Kidney (tissue), 14 donors: ENCODE results near the gene OXLD1. TPM values are rescaled to one million over a fixed set of nuclear protein-coding genes. Genes with fewer than 3 reads are reported as not detected.

Source experiments
- DNase-seq, 5 donors: peaks; one replicate each; pipeline ENCODE4 v3.0.0-alpha.2; 2013 to 2020
- FAIRE-seq: peaks from 2 replicates; lab custom pipeline; 2012; peaks lifted over from hg19 to GRCh38; lab: Jason Lieb, UNC
- H3K27ac ChIP-seq, 2 donors: one replicate each; pipeline ENCODE4 v1.7.0; 2013; ENCODE audit warnings: low read depth in 2 of 2, low read length in 2 of 2, inconsistent platforms in 1 of 2
- H3K27me3 ChIP-seq: one replicate; pipeline ENCODE4 v1.7.1; 2013; ENCODE audit warnings: low read length, inconsistent platforms; ENCODE audit not compliant: control insufficient read depth, insufficient read depth
- H3K36me3 ChIP-seq, 3 donors: one replicate each; pipeline versions ENCODE4 v1.7.0 to v1.7.1; 2013; ENCODE audit warnings: low read length in 3 of 3, control low read depth in 1 of 3, inconsistent platforms in 1 of 3; ENCODE audit not compliant: insufficient read depth in 3 of 3, control insufficient read depth in 2 of 3
- H3K4me1 ChIP-seq, 3 donors: one replicate each; pipeline versions ENCODE4 v1.7.0 to v1.7.1; 2013; ENCODE audit warnings: low read length in 3 of 3, inconsistent platforms in 1 of 3, low read depth in 1 of 3; ENCODE audit not compliant: control insufficient read depth in 2 of 3, insufficient read depth in 2 of 3
- H3K4me3 ChIP-seq, 3 donors: one replicate each; pipeline versions ENCODE4 v1.7.0 to v1.8.1; 2013; ENCODE audit warnings: low read length in 3 of 3, control low read depth in 1 of 3, inconsistent platforms in 1 of 3
- H3K9ac ChIP-seq, 3 donors: one replicate each; pipeline versions ENCODE4 v1.7.0 to v1.7.1; 2013; ENCODE audit warnings: low read length in 3 of 3, control low read depth in 1 of 3, inconsistent platforms in 1 of 3
- H3K9me3 ChIP-seq, 3 donors: one replicate each; pipeline versions ENCODE4 v1.7.0 to v1.7.1; 2013; ENCODE audit warnings: low read length in 3 of 3, control low read depth in 1 of 3, inconsistent platforms in 1 of 3; ENCODE audit not compliant: control insufficient read depth in 2 of 3, insufficient read depth in 1 of 3
- CTCF ChIP-seq: IDR thresholded peaks from 3 replicates; pipeline ENCODE4 v1.5.1; 2012; ENCODE audit warnings: mild to moderate bottlenecking, moderate library complexity, borderline replicate concordance; ENCODE audit not compliant: insufficient read depth; ENCODE audit errors: extremely low read depth
- intact Hi-C: fragments of 100-400 bp; cut with DNase I; formaldehyde crosslinking; loops from one replicate; pipeline ENCODE4 v1.11.1; 2022
- polyA plus RNA-seq: library from polyadenylated mRNA; stranded (reverse); fragments of 350-450 nt; fragmentation: Illumina TruSeq; extraction: RNeasy Lipid Tissue Mini Kit (QIAGEN cat#74804); gene quantifications from one replicate; pipeline ENCODE4 v1.2.3, GENCODE V29; 2014; ENCODE audit warnings: low read depth, low replicate concordance; ENCODE audit not compliant: insufficient read depth
- total RNA-seq: library from RNA; stranded (reverse); fragmentation: NEBNext Ultra II Directional; extraction: Animal tissue kit (Norgen Biotek cat#: 25700); gene quantifications from one replicate; pipeline ENCODE4 v1.2.1, GENCODE V29; 2021
- donor health status: control.
- donor health status: control.
- donor health status: control.
- donor health status: control.
- donor health status: control.
- donor health status: DM: yes; HTN: yes; CAD: no.
- donor health status: Normal renal cell carcinoma (clear cell type).

OXLD1 gene
- total and polyA plus RNA-seq, 2 donors from 2014 or later: 28.2 to 51.9 TPM

- Histone ChIP-seq H3K4me3 (no peak overlapping the region), H3K4me1 (no peaks in the 10 kb centered on the region), H3K27me3 (no peaks in the 10 kb centered on the region), H3K36me3 (peaks cover 0 to 47% (median 16%) of the 10 kb centered on the region in 3 donors), H3K9ac (no peak overlapping the region), H3K9me3 (no peaks in the 10 kb centered on the region), H3K27ac (no peak overlapping the region)
- FAIRE-seq (no peak), DNase-seq (no peak)
- no peak for TF ChIP-seq CTCF
- intact Hi-C loops: no loop called here
Observed at GRCh38 chr17:81695211-81695610, 28.8 kb upstream of the OXLD1 start.

- Histone ChIP-seq H3K9ac (no peak overlapping the region), H3K4me1 (no peaks in the 10 kb centered on the region), H3K4me3 (no peak overlapping the region), H3K27me3 (no peaks in the 10 kb centered on the region), H3K27ac (no peak overlapping the region), H3K9me3 (no peaks in the 10 kb centered on the region), H3K36me3 (peaks cover 0 to 51% (median 18%) of the 10 kb centered on the region in 3 donors)
- intact Hi-C loops: no loop called here
- no peak for FAIRE-seq
- no peak for DNase-seq
- TF ChIP-seq CTCF: no peak
Observed at GRCh38 chr17:81694810-81695209, 28.4 kb upstream of the OXLD1 start.

GRCh38 chr17:81693509-81694210, 27.3 kb upstream of the OXLD1 start:
- no peaks in the 10 kb centered on the region for H3K4me1 ChIP-seq
- no peak overlapping the region for H3K4me3 ChIP-seq
- FAIRE-seq: no peak
- no peak for TF ChIP-seq CTCF
- DNase-seq: no peak
- peaks cover 0 to 55% (median 24%) of the 10 kb centered on the region in 3 donors for H3K36me3 ChIP-seq
- no peaks in the 10 kb centered on the region for H3K9me3 ChIP-seq
- H3K9ac ChIP-seq: no peak overlapping the region
- no peak overlapping the region for H3K27ac ChIP-seq
- no peaks in the 10 kb centered on the region for H3K27me3 ChIP-seq
- intact Hi-C loops: no loop called here
